SU-DHL-6 (cell line): ENCODE measurements around the gene S1PR2.

Experiments
- H2AFZ ChIP-seq: fragments of 200-600 bp; sonication (generic); 2 replicates; pipeline ENCODE4 v1.6.1; 2014; ENCODE audit warnings: low read depth, mild to moderate bottlenecking, moderate library complexity, mixed read lengths, antibody characterized with exemption, low read length; ENCODE audit not compliant: severe bottlenecking
- H3F3A ChIP-seq: fragments of 200-600 bp; shearing (Covaris generic); 2 replicates; pipeline ENCODE4 v1.6.0; 2016; ENCODE audit warnings: antibody characterized with exemption, mild to moderate bottlenecking; ENCODE audit not compliant: insufficient read depth
- H3K27ac ChIP-seq: fragments of 200-600 bp; sonication (generic); 2 replicates; pipeline ENCODE4 v1.5.1; 2016; ENCODE audit warnings: low read depth, mild to moderate bottlenecking, low read length, moderate library complexity, mixed read lengths
- H3K27me3 ChIP-seq: fragments of 200-600 bp; sonication (generic), shearing (Covaris generic); 2 replicates; pipeline ENCODE4 v1.6.0; 2014; ENCODE audit warnings: mild to moderate bottlenecking, low read length
- H3K36me3 ChIP-seq: fragments of 200-600 bp; sonication (generic); 2 replicates; pipeline ENCODE4 v1.6.1; 2014; ENCODE audit warnings: mild to moderate bottlenecking, low read length, mixed read lengths
- H3K4me2 ChIP-seq: fragments of 300-600, 200-600 bp; shearing (Covaris generic), sonication (generic); 2 replicates; pipeline ENCODE4 v1.6.0; 2014; ENCODE audit warnings: low read length, low read depth, mild to moderate bottlenecking; ENCODE audit not compliant: poor library complexity, severe bottlenecking
- H3K4me3 ChIP-seq: fragments of 200-600 bp; sonication (generic); 2 replicates; pipeline ENCODE4 v1.5.1; 2014; ENCODE audit warnings: antibody characterized with exemption, low read length, mild to moderate bottlenecking, mixed read lengths; ENCODE audit not compliant: insufficient read depth, poor library complexity, severe bottlenecking
- H3K79me2 ChIP-seq: fragments of 200-600 bp; sonication (generic); 2 replicates; pipeline ENCODE4 v1.6.1; 2014; ENCODE audit warnings: mild to moderate bottlenecking, low read length, moderate library complexity; ENCODE audit not compliant: insufficient read depth
- H3K9ac ChIP-seq: fragments of 200-600 bp; sonication (generic); 2 replicates; pipeline ENCODE4 v1.7.0; 2014; ENCODE audit warnings: mild to moderate bottlenecking, low read length
- H3K9me2 ChIP-seq: fragments of 200-600 bp; sonication (generic); replicated peaks from 2 replicates; pipeline ENCODE4 v1.6.1; 2014; ENCODE audit warnings: low read length; ENCODE audit not compliant: insufficient read depth
- H3K9me3 ChIP-seq: fragments of 200-600 bp; sonication (generic); 2 replicates; pipeline ENCODE4 v1.6.1; 2014; ENCODE audit warnings: low read length, mixed read lengths; ENCODE audit not compliant: insufficient read depth
- H4K20me1 ChIP-seq: fragments of 200-600 bp; sonication (generic); 2 replicates; pipeline ENCODE4 v1.6.1; 2014; ENCODE audit warnings: low read depth, mild to moderate bottlenecking, antibody characterized with exemption, low read length, moderate library complexity, mixed read lengths
- CTCF ChIP-seq: fragments of 200-600 bp; sonication (generic); IDR thresholded peaks from one replicate; pipeline ENCODE4 v1.5.1; 2017; ENCODE audit warnings: antibody characterized with exemption, mild to moderate bottlenecking, low read length, moderate library complexity; ENCODE audit not compliant: insufficient read depth, poor library complexity, severe bottlenecking
- EZH2phosphoT487 ChIP-seq: fragments of 200-600 bp; sonication (generic), shearing (Covaris generic); conservative IDR thresholded peaks from 2 replicates; pipeline ENCODE4 v1.6.1; 2018; ENCODE audit warnings: mild to moderate bottlenecking, antibody characterized with exemption, low read length, moderate library complexity, mixed read lengths

Gene S1PR2

GRCh38 chr19:10230861-10231611 lies at the start of gene S1PR2:
Gene S1PR2 (minus strand): TSS chr19:10231331. CDS start chr19:10224905, 6,426 bp downstream.
- no peak for TF ChIP-seq CTCF
- TF ChIP-seq EZH2phosphoT487 = no peak
- H3K27ac ChIP-seq = peak within 1 kb of the TSS; percentile 100
- H3K4me3 ChIP-seq = peak within 1 kb of the TSS; percentile 73
- H3K4me2 ChIP-seq = peak within 1 kb of the TSS; percentile 83
- peaks cover 60% of the 10 kb centered on the region for H3K79me2 ChIP-seq
- no peaks in the 10 kb centered on the region for H3K9me2 ChIP-seq
- H3K36me3 ChIP-seq = peaks cover 11% of the 10 kb centered on the region; the same call in 1 of the 2 replicates
- H3K27me3 ChIP-seq = no peaks in the 10 kb centered on the region
- H3K9ac ChIP-seq = peak within 1 kb of the TSS; percentile 100
- H3K9me3 ChIP-seq = no peaks in the 10 kb centered on the region
- H4K20me1 ChIP-seq = no peaks in the 10 kb centered on the region; the same call in 1 of the 2 replicates
- no peak within 1 kb of the TSS for H2AFZ ChIP-seq
- H3F3A ChIP-seq = peaks cover 88% of the 10 kb centered on the region

- H3K79me2 ChIP-seq = 0 out of 2 replicates have a peak, but pooled peaks cover 7% of the 10 kb centered on the region
- H3K9me3 ChIP-seq = no peaks in the 10 kb centered on the region
- H3K4me2 ChIP-seq = no peak overlapping the region
- TF ChIP-seq EZH2phosphoT487 = no peak
- TF ChIP-seq CTCF = no peak
- no peak overlapping the region for H3K4me3 ChIP-seq
- no peak overlapping the region for H3K9ac ChIP-seq
- no peaks in the 10 kb centered on the region for H3K9me2 ChIP-seq
- H3K27ac ChIP-seq = no peak overlapping the region
- no peaks in the 10 kb centered on the region for H3F3A ChIP-seq
- H4K20me1 ChIP-seq = no peaks in the 10 kb centered on the region
- H3K36me3 ChIP-seq = no peaks in the 10 kb centered on the region
- H3K27me3 ChIP-seq = no peaks in the 10 kb centered on the region
- no peak overlapping the region for H2AFZ ChIP-seq
These were observed 48.8 kb upstream of the S1PR2 start for GRCh38 chr19:10279737-10280442.

GRCh38 chr19:10278935-10279334 lies 47.8 kb upstream of the S1PR2 start:
- Histone ChIP-seq H3K9me3 (no peaks in the 10 kb centered on the region), H3K4me3 (no peak overlapping the region), H3K79me2 (0 out of 2 replicates have a peak, but pooled peaks cover 7% of the 10 kb centered on the region), H3K4me2 (no peak overlapping the region), H3K9me2 (no peaks in the 10 kb centered on the region), H3K27ac (no peak overlapping the region), H3F3A (no peaks in the 10 kb centered on the region), H2AFZ (no peak overlapping the region), H3K9ac (no peak overlapping the region), H3K36me3 (no peaks in the 10 kb centered on the region), H4K20me1 (no peaks in the 10 kb centered on the region), H3K27me3 (no peaks in the 10 kb centered on the region)
- no peak for TF ChIP-seq CTCF
